Osteoblast (primary cell): ENCODE measurements around the gene JMJD4. TPM values are rescaled to one million over a fixed set of nuclear protein-coding genes. Genes with fewer than 3 reads are reported as not detected.

Experiments
- DNase-seq: peaks from one replicate; pipeline ENCODE4 v3.0.0; 2011; ENCODE audit warnings: low spot score, mixed read lengths; ENCODE audit not compliant: insufficient read length; ENCODE audit errors: missing footprints
- H2AFZ ChIP-seq: 2 replicates; pipeline ENCODE4 v1.6.0; 2011; ENCODE audit warnings: mild to moderate bottlenecking, low read length
- H3K27ac ChIP-seq: 2 replicates; pipeline ENCODE4 v1.5.1; 2011; ENCODE audit warnings: mild to moderate bottlenecking, low read depth, low read length, moderate library complexity
- H3K27me3 ChIP-seq: 2 replicates; pipeline ENCODE4 v1.6.0; 2012; ENCODE audit warnings: mild to moderate bottlenecking, control low read depth, inconsistent platforms, low read length, moderate library complexity; ENCODE audit not compliant: insufficient read depth
- H3K36me3 ChIP-seq: 2 replicates; pipeline ENCODE4 v1.5.1; 2011; ENCODE audit warnings: mild to moderate bottlenecking, low read length, control low read depth, moderate library complexity; ENCODE audit not compliant: insufficient read depth
- H3K4me1 ChIP-seq: 2 replicates; pipeline ENCODE4 v1.5.1; 2011; ENCODE audit warnings: mild to moderate bottlenecking, low read length, control low read depth, moderate library complexity; ENCODE audit not compliant: insufficient read depth
- H3K4me2 ChIP-seq: 2 replicates; pipeline ENCODE4 v1.6.0; 2011; ENCODE audit warnings: mild to moderate bottlenecking, low read length; ENCODE audit not compliant: insufficient read depth
- H3K4me3 ChIP-seq: fragments of 200-600 bp; sonication (generic); 3 replicates; pipeline ENCODE4 v1.5.1; 2012; ENCODE audit warnings: mild to moderate bottlenecking, low read length, inconsistent platforms; ENCODE audit not compliant: insufficient read depth
- H3K79me2 ChIP-seq: 2 replicates; pipeline ENCODE4 v1.6.0; 2012; ENCODE audit warnings: mild to moderate bottlenecking, low read length, control low read depth, inconsistent platforms; ENCODE audit not compliant: insufficient read depth
- H3K9me3 ChIP-seq: 2 replicates; pipeline ENCODE4 v1.5.1; 2011; ENCODE audit warnings: low read depth, low read length, control low read depth
- H4K20me1 ChIP-seq: 2 replicates; pipeline ENCODE4 v1.6.0; 2012; ENCODE audit warnings: mild to moderate bottlenecking, low read length, control low read depth; ENCODE audit not compliant: insufficient read depth
- total RNA-seq: library from RNA; depleted of rRNA; stranded (reverse); fragments of >200 nt; gene quantifications from 2 replicates; pipeline ENCODE4 v1.2.3, GENCODE V29; 2012
- TF ChIP-seq, protein P1 (sequence below): IDR thresholded peaks from 2 replicates; pipeline ENCODE4 v1.5.1; 2011; ENCODE audit warnings: mild to moderate bottlenecking, low read depth, low read length, moderate library complexity; ENCODE audit errors: extremely low read depth

JMJD4 gene
- total RNA-seq, 1 donor = 27.5 TPM

DNA sequence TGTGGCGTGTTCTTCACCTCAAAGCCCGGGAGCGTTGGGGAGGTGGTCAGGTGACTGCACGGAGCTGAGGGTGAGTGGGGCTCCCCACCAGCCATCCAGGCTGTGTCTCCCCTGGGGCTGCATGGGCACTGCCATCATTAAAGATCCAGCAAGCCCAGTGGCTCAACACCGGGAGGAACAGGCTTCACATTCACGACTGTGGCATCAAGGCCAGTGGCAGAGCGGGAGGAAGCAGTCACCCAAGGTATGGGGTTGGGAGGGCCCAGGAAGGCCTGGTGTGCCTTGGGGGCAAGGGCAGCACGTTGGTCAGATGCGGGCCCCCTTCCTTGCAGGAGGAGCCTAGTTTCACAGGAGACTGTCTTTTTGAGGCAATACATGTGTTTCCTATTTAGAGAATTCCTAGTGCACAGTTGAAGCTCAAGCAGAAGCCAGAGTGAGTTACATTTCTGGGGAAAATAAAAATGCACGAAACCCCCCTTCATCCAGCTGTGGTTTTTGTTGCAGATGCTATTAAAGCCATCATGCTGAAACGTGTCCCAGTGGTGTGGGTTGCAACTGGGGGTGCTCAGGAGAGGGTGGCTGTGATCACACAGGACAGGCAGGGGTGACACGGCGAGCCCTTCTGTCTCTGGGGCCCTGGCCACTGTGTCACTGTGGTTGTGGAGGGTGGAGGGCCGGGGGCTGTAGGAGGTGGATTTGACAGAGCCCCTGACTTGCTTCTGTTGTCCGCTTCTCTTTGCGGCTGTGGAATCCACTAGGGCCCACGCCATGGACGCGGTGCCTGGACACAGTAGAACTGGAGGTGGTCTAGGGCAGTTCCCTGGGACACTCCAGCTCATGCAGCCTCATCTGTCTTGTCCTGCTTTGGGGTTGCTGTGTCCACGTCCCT lies 34.2 kb upstream of the JMJD4 start:
- no peaks in the 10 kb centered on the region for H3K9me3 ChIP-seq
- no peak overlapping the region for H3K27ac ChIP-seq
- peak; percentile 53 for DNase-seq
- H2AFZ ChIP-seq = no peak overlapping the region
- peaks cover 2% of the 10 kb centered on the region for H3K79me2 ChIP-seq
- H3K4me2 ChIP-seq = no peak overlapping the region
- H3K4me1 ChIP-seq = no peaks in the 10 kb centered on the region
- peaks cover 28% of the 10 kb centered on the region for H3K36me3 ChIP-seq
- peaks cover 25% of the 10 kb centered on the region for H4K20me1 ChIP-seq
- no peaks in the 10 kb centered on the region for H3K27me3 ChIP-seq
- TF ChIP-seq, protein P1, sequence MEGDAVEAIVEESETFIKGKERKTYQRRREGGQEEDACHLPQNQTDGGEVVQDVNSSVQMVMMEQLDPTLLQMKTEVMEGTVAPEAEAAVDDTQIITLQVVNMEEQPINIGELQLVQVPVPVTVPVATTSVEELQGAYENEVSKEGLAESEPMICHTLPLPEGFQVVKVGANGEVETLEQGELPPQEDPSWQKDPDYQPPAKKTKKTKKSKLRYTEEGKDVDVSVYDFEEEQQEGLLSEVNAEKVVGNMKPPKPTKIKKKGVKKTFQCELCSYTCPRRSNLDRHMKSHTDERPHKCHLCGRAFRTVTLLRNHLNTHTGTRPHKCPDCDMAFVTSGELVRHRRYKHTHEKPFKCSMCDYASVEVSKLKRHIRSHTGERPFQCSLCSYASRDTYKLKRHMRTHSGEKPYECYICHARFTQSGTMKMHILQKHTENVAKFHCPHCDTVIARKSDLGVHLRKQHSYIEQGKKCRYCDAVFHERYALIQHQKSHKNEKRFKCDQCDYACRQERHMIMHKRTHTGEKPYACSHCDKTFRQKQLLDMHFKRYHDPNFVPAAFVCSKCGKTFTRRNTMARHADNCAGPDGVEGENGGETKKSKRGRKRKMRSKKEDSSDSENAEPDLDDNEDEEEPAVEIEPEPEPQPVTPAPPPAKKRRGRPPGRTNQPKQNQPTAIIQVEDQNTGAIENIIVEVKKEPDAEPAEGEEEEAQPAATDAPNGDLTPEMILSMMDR = no peak
- H3K4me3 ChIP-seq = no peak overlapping the region

DNA sequence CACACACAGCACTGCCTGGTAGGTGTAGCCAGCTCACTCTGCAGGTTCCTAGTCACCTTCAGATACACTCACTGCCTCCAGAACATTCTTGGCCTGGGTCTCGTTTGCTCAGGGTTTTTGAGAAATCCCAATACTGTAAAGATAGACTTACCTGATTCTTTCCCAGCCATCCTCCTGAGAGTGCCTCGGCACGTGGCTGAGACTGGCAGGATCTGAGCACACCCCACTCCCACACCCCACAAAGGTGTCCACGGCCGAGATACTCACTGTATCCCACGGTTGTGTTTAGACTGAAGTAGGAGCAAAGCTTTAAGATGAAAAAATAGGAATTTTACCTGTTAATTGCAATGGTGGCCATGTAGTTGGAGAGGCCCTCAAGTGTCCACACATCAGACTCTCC lies 33.5 kb upstream of the JMJD4 start:
- H3K27ac ChIP-seq = no peak overlapping the region
- no peaks in the 10 kb centered on the region for H3K9me3 ChIP-seq
- H4K20me1 ChIP-seq = peaks cover 31% of the 10 kb centered on the region
- peak; percentile 46 for DNase-seq
- peaks cover 4% of the 10 kb centered on the region for H3K4me1 ChIP-seq
- TF ChIP-seq, protein P1 = no peak
- H2AFZ ChIP-seq = no peak overlapping the region
- H3K36me3 ChIP-seq = peaks cover 28% of the 10 kb centered on the region
- H3K4me3 ChIP-seq = no peak overlapping the region
- H3K27me3 ChIP-seq = no peaks in the 10 kb centered on the region
- H3K79me2 ChIP-seq = peaks cover 6% of the 10 kb centered on the region
- no peak overlapping the region for H3K4me2 ChIP-seq

- Histone ChIP-seq H3K4me3 (no peak overlapping the region), H4K20me1 (peaks cover 36% of the 10 kb centered on the region), H3K4me2 (no peak overlapping the region), H3K4me1 (peaks cover 9% of the 10 kb centered on the region), H3K27ac (no peak overlapping the region), H3K79me2 (peaks cover 12% of the 10 kb centered on the region), H3K36me3 (peaks cover 28% of the 10 kb centered on the region), H3K9me3 (no peaks in the 10 kb centered on the region), H2AFZ (no peak overlapping the region), H3K27me3 (no peaks in the 10 kb centered on the region)
- peak; percentile 18 for DNase-seq
- TF ChIP-seq, protein P1 = no peak
Measured at GRCh38 chr1:227768125-227768439, 33.0 kb upstream of the JMJD4 start.

- no peak overlapping the region for H3K4me2 ChIP-seq
- peaks cover 13% of the 10 kb centered on the region for H3K79me2 ChIP-seq
- H3K4me1 ChIP-seq = peaks cover 14% of the 10 kb centered on the region
- peak; percentile 49 for DNase-seq
- TF ChIP-seq, protein P1 = no peak
- H3K36me3 ChIP-seq = peaks cover 27% of the 10 kb centered on the region
- peaks cover 41% of the 10 kb centered on the region for H4K20me1 ChIP-seq
- no peak overlapping the region for H3K4me3 ChIP-seq
- no peaks in the 10 kb centered on the region for H3K9me3 ChIP-seq
- H3K27ac ChIP-seq = no peak overlapping the region
- no peaks in the 10 kb centered on the region for H3K27me3 ChIP-seq
- H2AFZ ChIP-seq = no peak overlapping the region
Measured at GRCh38 chr1:227767401-227768124, 32.5 kb upstream of the JMJD4 start.
